ENCODE data around the gene TENT5C. TPM values are rescaled to one million over a fixed set of nuclear protein-coding genes. Genes with fewer than 3 reads are reported as not detected.

TENT5C gene
- polyA plus RNA-seq, 1 donor = 2.9 TPM

GRCh38 chr1:117613249-117613968 lies 7.6 kb downstream of the TENT5C start:
- DNase-seq = no peak

- no peak for DNase-seq
These were observed 8.3 kb downstream of the TENT5C start for GRCh38 chr1:117613969-117614729.

DNA sequence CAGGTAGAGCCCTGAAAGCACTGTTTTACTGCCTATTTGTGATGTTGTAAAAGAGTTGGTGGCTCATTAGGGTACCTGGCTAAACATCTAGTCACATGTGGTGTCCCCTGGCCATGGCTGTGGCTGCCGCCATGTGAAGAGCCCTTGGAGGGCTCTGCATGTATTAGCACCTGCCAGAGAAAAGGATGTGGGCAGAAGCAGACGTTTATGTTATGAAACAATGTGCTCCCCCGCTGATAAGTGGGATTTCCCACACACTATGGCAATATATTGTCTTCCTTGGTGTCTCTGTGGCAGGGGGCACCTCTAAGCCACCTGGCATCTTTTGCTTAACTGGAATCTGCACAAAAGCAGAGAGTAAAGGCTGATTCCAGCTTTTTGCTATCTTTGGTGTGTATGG lies 9.6 kb downstream of the TENT5C start:
- DNase-seq = no peak

- DNase-seq = no peak
These were observed 10.5 kb downstream of the TENT5C start for GRCh38 chr1:117616356-117616755.

DNA sequence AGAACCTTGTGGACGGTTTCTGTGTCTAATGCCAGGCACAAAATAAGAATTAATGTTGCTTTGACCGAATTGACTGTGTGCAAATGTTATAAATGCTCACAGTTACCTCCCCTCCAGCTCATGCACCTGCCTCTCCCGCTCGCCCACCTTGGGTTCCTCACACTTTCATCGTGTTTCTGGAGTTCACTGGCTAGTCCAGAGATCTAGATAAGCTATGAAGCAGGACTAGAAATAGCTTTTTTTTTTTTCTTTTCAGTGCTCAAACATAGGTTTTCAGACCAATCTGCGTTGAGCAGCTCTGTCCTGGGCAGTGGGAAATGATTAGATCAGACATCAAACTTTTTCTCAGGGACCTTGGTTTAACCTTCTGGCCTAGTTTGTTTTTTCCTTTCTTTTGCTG lies 11.1 kb downstream of the TENT5C start:
- DNase-seq = no peak

GRCh38 chr1:117618450-117619122 lies 12.7 kb downstream of the TENT5C start:
- no peak for DNase-seq

GRCh38 chr1:117620440-117620839 lies 14.6 kb downstream of the TENT5C start:
- no peak for DNase-seq

DNA sequence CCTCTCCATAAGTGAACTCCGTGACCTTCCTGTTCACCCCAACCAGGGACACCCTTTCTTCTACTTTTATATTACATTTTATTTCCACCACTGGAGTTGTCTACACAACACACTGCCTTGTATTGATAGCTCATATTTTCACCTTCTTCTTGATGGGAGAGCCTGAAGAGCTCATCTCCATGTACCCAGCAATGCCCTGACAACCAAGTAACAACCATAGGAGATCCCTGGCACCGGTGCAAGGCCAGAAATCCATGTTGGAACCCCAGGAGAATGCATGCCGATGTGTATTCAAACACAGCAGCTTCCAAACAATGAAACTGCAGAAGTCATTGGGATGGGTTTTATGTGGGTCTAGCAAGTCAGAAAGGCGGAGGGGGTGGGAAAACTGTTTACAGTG lies 15.5 kb downstream of the TENT5C start:
- no peak for DNase-seq

- no peak for DNase-seq
These were observed 16.9 kb downstream of the TENT5C start for GRCh38 chr1:117622726-117623125.

DNA sequence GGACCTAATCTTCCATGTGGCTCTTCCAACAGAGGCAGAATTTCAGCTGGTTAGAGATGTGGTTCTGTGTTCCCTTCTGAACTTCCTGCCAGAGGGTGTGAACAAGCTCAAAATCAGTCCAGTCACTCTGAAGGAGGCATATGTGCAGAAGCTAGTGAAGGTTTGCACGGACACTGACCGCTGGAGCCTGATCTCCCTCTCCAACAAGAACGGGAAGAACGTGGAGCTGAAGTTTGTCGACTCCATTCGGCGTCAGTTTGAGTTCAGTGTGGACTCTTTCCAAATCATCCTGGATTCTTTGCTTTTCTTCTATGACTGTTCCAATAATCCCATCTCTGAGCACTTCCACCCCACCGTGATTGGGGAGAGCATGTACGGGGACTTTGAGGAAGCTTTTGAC lies 17.3 kb downstream of the TENT5C start:
- no peak for DNase-seq

DNA sequence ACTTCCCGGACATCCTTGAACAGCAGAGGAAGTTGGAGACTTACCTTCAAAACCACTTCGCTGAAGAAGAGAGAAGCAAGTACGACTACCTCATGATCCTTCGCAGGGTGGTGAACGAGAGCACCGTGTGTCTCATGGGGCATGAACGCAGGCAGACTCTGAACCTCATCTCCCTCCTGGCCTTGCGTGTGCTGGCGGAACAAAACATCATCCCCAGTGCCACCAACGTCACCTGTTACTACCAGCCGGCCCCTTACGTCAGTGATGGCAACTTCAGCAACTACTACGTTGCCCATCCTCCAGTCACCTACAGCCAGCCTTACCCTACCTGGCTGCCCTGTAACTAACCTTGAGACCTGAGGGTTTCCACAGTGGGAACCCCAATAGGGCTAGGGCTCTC lies 17.9 kb downstream of the TENT5C start:
- DNase-seq = no peak

GRCh38 chr1:117627546-117628130 lies 21.8 kb downstream of the TENT5C start:
- no peak for DNase-seq

- DNase-seq = no peak
These were observed 22.5 kb downstream of the TENT5C start for GRCh38 chr1:117628343-117628742.

DNA sequence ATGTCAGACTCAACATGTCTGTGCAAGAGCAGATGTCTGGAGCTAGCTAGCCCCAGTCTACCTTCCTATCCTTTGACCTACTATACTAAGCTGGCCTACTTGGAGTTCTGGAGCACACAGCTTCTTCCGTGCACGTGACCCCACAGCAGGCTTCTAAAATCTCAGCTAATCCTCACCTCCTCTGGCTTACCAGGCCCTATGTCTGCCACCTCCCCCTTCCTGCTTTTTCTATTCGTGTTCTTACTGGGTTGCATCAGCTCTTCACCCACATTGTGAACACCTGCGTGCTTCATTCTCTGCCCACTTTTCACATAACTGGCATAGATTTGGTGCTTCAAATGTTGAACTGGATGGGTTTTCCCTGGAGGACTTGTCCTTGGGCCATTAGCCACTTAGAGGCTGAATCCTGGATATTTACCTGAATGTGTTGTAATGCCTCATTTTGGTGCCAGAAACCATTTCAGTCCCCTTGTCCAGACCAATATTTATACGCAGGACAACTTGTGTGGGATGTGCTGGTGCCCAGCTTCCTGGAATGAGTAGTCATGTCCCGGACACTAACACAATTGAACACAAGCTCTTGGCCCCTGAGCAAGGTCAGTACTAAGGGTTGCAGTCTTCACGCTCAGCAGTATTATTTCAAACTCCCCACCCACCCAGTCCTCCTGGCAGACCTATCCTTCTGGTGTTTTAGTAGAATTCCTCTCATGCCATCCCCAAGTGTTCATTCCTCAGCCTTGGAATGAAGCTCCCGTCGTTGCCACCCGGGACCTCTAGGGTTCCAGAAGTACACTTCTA lies 24.0 kb downstream of the TENT5C start:
- DNase-seq = no peak

- DNase-seq = no peak
These were observed 24.7 kb downstream of the TENT5C start for GRCh38 chr1:117630423-117630998.

- no peak for DNase-seq
These were observed 25.7 kb downstream of the TENT5C start for GRCh38 chr1:117631359-117632160.

- DNase-seq = no peak
These were observed 26.6 kb downstream of the TENT5C start for GRCh38 chr1:117632269-117633067.

DNA sequence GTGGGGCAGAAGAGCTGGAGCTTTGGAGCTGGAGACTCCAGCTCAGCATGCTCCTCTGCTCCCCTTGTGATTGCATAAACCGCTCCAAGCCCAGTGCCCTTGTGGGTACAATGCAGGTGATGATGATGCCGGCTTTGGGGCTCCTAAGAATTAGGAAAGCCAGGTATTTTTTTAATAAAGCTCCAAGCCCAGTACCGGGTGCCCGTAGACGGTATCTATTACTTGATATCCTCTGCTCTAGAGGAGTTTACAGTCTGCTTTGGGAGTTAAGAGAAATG lies 27.2 kb downstream of the TENT5C start:
- no peak for DNase-seq

- no peak for DNase-seq
These were observed 27.6 kb downstream of the TENT5C start for GRCh38 chr1:117633423-117633822.

GRCh38 chr1:117633936-117634335 lies 28.1 kb downstream of the TENT5C start:
- DNase-seq = no peak
